HG03571 (cell line): ENCODE results near the gene NPAS1.
"Not testable (repeated sequence)": the region's sequence is repeated elsewhere in the genome, so short reads cannot be mapped to it uniquely, and the experiment has no call there.

Source experiments
- ATAC-seq: cut with Tn5 transposase; IDR thresholded peaks from one replicate; pipeline ENCODE4 v1.9.1; 2021; ENCODE audit not compliant: unreplicated experiment

The NPAS1 gene

GRCh38 chr19:46988614-46989230, 30.9 kb upstream of the NPAS1 start:
- ATAC-seq = no peak

DNA sequence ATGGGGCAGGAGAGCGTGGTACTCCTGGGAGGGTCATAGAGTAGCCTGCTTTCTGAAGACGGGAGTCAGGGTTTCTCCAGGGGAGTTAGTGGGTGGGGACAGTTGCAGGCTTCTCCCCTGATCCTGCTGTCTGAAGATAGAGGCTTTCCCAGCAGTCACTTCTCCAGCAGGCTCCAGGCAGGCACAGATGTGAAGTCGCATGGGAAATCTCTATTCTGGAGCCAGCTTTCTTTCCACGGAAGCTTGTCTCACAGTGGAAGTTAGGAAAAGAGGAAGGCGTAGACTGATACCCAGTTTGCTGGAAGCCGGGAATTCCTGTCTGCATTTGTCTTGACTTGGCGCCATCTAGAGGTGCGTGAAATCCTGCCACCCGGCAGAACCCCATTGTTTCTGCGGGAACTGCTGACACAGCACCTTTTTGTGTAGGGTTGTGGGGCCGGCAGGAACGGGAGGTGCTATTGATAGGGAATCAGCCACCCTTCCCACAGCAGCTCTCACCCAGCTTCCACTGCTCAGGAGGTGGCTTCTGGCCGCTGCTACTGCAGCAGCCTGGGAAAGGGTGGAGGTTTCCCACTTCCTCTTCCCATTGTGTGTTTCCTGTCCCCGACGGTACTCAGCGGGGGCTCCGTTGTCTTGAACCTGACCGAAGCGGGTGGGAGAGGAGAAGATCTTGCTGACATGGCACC, 28.5 kb upstream of the NPAS1 start:
- ATAC-seq = no peak

GRCh38 chr19:46992699-46993535, 26.7 kb upstream of the NPAS1 start:
- ATAC-seq = no peak

GRCh38 chr19:46993622-46994021, 26.0 kb upstream of the NPAS1 start:
- no peak for ATAC-seq

GRCh38 chr19:46994141-46994686, 25.4 kb upstream of the NPAS1 start:
- ATAC-seq = no peak

DNA sequence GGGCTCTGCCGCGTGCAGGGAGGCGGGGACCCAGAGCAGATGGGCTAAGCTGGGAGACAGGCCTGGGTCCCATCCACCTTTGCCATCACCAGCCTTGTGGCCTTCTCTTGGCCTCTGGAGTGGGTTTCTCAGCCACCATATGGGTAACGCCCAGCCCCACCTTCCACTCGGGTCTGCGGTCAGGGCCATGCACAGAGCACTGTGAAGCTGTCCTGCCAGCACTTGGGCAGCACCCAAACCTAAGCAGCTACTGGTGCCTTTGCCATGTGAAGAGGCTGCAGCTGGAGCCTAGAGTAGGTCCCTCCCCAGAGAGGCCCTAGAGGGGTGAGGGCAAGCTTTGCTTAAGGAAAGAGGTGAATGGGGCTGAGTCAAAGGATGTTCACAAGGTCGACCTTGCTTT, 24.1 kb upstream of the NPAS1 start:
- no peak for ATAC-seq

DNA sequence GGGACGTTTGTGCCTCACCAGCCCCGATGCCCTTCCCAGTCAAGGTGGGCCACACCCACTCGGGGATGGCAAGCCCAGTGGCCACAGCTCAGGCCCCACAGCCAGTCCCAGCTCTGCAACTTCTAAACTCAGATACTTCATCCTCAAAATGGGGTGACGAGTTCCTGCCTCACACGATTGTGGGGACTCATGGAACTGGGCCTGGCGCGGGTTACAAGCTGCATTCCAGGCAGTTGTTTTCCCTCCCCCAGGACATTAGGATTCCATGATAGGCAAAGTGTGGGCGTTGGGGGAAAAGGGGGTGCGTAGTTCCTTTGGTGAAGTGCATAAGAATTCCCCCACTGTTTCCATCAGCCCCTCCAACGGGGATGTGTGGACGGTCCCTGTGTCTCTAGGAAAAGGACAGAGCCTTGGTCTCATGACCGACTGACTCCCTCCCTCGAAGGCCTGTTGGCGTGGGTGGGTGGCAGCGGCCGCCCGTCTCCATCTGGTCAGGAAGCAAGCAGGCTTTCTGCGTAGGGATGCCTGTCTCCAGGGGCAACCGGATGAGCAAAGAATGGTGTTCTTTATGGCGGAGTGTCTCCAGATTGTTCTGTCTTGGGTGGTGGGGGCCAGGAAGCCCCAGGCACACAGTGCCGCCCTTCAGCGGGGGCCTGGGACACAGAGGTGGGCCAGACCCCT, 21.1 kb upstream of the NPAS1 start:
- ATAC-seq = no peak

DNA sequence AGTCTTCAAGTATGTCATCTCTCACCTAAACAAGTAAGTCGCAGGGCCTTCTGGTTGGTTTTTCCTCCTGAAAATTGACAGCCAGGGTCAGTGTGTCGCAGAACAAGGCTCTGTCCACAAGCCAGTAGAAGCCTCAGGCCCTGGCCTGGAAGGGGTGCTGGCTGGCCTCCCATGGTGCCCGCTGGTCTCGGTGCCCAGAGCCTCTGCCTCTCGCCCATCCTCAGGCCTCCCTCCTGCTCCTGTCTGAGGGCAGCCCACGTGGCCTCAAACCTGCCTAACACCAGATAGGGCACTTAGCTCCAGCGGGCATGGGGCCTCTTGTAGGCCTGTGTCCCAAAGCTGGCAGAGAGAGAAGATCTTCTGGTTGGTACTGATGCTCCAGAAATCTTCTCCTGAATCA, 20.3 kb upstream of the NPAS1 start:
- no peak for ATAC-seq

DNA sequence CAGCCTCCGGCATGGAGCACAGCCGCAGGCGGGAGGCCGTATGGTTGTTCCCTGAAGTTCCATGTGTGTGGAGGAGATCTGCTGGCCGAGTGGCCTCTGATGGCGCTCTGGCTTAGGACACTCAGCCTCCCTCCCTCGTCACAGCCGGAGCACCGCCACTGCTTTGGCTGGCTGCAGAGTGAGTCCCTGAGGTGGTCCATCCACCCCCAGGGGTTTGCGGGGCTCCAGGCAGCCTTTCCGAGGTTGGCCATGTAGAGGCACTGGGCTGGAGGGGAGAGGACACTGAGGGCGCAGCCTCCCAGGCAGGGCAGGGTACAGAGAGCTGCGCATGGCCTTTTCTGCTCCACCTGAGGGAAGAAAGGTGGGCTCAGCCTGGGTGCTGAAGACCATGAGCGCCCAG, 19.8 kb upstream of the NPAS1 start:
- ATAC-seq = no peak

DNA sequence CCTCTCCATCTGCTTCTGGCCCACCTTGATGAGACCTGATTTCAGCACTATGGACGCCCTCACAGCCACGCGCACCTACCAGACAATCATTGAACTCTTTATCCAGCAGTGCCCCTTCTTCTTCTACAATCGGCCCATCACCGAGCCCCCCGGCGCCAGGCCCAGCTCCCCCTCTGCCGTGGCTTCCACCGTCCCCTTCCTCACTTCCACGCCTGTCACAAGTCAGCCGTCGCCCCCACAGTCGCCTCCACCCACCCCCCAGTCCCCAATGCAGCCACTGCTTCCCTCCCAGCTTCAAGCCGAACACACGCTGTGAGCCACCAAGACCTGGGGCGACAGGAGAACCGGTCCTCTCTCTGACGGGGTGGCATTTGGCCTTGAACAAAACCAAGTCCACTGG, 19.3 kb upstream of the NPAS1 start:
- ATAC-seq = no peak

- no peak for ATAC-seq
Observed at GRCh38 chr19:47001584-47001983, 18.1 kb upstream of the NPAS1 start.

DNA sequence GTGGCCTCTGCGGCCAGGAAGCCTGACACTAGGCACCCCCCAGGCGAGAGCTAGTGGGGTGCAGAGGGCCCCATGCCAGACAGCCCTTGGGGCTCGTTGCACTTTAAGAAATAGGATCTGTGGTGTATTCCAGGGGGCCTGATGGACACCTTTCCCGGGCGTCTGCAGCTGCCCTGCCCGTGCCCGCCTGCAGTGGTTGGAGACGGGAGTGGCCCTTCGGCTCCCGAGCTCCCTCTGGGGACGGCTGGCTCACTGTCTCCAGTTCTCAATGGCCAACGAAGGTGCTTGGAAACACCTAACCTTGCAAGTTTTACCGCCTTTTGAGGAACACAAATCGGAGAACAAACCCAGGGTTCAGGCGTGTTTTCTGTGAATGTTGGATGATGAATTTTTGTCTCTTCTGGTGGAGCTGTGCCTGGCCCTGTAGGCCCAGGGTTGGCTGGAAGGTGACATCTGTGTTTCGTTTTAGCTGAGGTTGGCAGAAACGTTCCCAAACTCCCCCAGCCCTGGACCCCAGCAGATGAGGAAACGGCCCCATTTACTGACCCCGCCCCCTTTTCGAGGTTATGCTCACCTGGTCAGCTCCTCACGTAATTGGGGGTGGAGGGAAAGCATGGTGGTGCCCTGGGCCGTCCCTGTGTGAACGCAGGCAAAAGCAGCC, 17.4 kb upstream of the NPAS1 start:
- ATAC-seq = no peak

DNA sequence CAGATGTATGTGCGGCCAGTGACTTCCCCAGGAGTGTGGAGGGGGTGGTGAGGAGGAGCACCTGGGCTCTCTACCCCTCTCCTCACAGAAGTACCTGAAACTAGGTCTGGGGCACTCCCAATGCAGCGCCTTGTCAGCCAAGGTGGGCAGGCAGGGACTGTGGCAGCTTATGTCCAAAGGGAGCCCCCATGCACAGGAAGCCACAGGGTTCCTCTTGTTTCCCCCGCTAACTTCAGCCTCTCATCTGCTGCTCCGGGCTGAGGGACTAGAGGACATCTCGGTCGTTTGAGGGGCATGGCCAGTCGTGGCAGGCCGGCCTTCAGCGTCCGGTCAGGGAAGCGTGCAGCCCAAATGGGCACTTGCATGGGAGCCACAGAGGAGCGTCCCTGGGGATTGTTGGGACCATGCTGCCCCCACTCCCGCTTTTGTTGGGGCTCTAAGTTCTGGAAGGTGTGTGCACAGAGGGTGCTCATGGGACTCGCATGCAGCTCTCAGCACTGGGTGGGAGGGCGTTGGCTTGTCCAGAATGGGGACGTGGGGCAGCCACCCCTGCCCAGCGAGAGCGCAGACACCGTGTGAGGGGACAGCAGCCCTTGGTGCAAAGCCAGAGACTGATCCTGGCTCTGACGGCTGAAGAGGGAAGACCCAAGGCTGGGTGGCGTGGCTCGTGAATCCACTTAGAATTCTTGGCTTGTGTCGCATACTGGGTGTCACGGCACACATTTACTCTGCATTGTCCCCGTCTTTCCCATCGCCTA, 16.6 kb upstream of the NPAS1 start:
- ATAC-seq = no peak

DNA sequence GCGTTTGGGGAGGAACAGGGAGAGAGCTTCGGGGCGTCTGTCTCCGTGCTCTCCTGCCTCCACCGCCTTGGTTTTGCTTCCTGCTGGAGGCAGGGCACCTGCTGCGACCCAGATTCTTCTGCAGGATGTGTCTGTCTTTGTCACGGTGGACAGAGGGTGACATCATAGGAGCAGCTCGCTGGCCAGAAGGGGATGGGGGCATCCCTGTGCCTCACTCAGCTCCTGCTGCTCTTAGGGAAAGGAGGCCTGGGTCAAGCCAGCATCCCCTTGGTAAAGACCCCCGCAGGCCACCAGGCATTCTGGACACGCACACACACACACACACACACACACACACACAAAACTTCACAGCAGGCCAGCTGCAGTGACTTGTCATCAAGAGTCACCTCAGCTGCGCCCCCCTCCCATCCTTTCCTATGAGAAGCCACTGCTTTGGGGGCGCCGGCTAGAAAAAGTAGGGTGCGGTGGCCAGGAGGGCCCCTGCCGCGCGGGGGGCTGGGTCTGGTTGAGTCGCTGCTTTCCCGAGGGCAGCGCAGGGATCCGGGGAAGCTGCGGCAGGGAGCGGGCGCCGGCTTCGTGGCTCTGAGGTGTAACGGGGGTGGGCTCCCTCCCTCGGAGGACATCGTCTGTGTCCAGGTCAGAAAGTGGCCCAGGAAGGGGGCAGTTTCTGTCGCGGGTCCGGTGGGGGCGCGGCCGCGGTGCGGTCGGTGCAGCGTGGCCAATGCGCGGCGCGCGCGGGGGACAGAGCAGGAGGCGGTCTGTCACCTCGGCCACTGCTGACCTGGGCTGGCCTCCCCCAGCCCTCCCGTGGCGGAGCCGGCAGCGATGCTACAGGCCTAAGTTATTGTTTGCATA, 15.8 kb upstream of the NPAS1 start:
- ATAC-seq = no peak

- ATAC-seq = no peak
Observed at GRCh38 chr19:47005164-47005641, 14.4 kb upstream of the NPAS1 start.

DNA sequence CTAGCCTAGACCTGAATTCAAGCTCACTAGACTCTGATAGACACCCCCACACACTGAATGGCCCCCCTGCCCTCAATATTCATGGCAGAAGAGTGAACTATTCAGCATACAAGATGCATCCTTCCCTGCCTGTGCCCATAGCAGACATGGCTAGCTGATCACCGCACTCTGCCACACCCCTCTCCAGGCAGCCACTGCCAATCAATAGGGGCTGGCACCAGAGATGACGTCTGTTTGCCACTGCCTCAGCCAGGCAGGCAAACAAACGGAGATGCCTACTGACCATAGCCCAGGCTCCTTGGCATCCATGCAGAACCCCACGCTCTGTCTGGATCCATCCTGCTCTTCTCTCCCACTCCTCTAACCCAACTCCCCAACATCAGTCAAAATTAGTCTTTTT, 13.8 kb upstream of the NPAS1 start:
- no peak for ATAC-seq

- no peak for ATAC-seq
Observed at GRCh38 chr19:47006496-47006895, 13.1 kb upstream of the NPAS1 start.

DNA sequence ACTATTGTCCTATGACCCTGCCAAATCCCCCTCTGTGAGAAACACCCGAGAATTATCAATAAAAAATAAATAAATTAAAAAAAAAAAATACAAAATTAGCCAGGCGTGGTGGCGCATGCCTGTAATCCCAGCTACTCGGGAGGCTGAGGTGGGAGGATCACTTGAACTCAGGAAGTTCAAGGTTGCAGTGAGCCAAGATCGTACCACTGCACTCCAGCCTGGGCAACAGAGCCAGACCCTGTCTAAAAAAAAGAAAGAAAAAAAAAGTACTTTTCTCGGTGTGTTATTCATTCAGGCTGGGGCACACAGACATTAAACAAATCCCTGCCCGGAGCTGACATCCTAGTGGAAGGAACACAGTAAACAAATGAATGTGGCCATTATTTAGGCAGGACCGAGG, 9.1 kb upstream of the NPAS1 start:
- not testable (repeated sequence) for ATAC-seq

GRCh38 chr19:47012617-47013016, 7.0 kb upstream of the NPAS1 start:
- no peak for ATAC-seq
